Right ventricle myocardium inferior (tissue), 1 donor: Measurements from ENCODE around the gene ANKRD9. TPM values are rescaled to one million over a fixed set of nuclear protein-coding genes. Genes with fewer than 3 reads are reported as not detected.

Source experiments
- ATAC-seq: fragments of 200-7000 bp; cut with Tn5 transposase; one replicate; pipeline ENCODE4 v1.9.1; 2020; ENCODE audit warnings: mild to moderate bottlenecking, moderate library complexity
- DNase-seq: peaks from one replicate; pipeline ENCODE4 v3.0.0; 2021; ENCODE audit errors: missing footprints
- intact Hi-C: fragments of 100-400 bp; cut with DNase I; formaldehyde crosslinking; loops from one replicate; pipeline ENCODE4 v1.11.0; 2022
- total RNA-seq: library from RNA; stranded (reverse); fragmentation: NEBNext Ultra II Directional; extraction: Animal tissue kit (Norgen Biotek cat#: 25700); gene quantifications from one replicate; pipeline ENCODE4 v1.2.1, GENCODE V29; 2021
- donor health status: DM: no; HTN: yes; CAD: no; lungs with severe emphysema.

Gene ANKRD9
- total RNA-seq, 1 donor from 2014 or later, result 148 TPM

GRCh38 chr14:102491786-102492530 lies 17.6 kb downstream of the ANKRD9 start:
- intact Hi-C loops, result no loop called here
- no peak for ATAC-seq
- DNase-seq, result no peak

- no peak for DNase-seq
- no peak for ATAC-seq
- intact Hi-C loops, result no loop called here
Measured at GRCh38 chr14:102491366-102491765, 18.2 kb downstream of the ANKRD9 start.

- ATAC-seq (no peak), DNase-seq (no peak)
- intact Hi-C loops, result no loop called here
Measured at GRCh38 chr14:102490456-102490855, 19.1 kb downstream of the ANKRD9 start.

- ATAC-seq (peak; percentile 51), DNase-seq (no peak)
- intact Hi-C loops, result no loop called here
Measured at GRCh38 chr14:102487204-102487577, 22.4 kb downstream of the ANKRD9 start.

GRCh38 chr14:102486513-102487203 lies 22.9 kb downstream of the ANKRD9 start:
- peak; percentile 36 for ATAC-seq
- no peak for DNase-seq
- intact Hi-C loops, result no loop called here

- intact Hi-C loops, result no loop called here
- no peak for DNase-seq
- ATAC-seq, result no peak
Measured at GRCh38 chr14:102485693-102486512, 23.7 kb downstream of the ANKRD9 start.

GRCh38 chr14:102484316-102484715 lies 25.3 kb downstream of the ANKRD9 start:
- intact Hi-C loops, result no loop called here
- no peak for DNase-seq
- ATAC-seq, result no peak

- intact Hi-C loops, result no loop called here
- ATAC-seq (no peak), DNase-seq (no peak)
Measured at GRCh38 chr14:102481791-102482238, 27.8 kb downstream of the ANKRD9 start.

GRCh38 chr14:102481371-102481770 lies 28.2 kb downstream of the ANKRD9 start:
- no peak for ATAC-seq
- no peak for DNase-seq
- intact Hi-C loops, result no loop called here

- peak; percentile 78 for DNase-seq
- ATAC-seq, result no peak
- intact Hi-C loops, result no loop called here
Measured at GRCh38 chr14:102479777-102480176, 29.8 kb downstream of the ANKRD9 start.

- intact Hi-C loops, result no loop called here
- ATAC-seq, result no peak
- DNase-seq, result no peak
Measured at GRCh38 chr14:102479107-102479506, 30.5 kb downstream of the ANKRD9 start.

- ATAC-seq, result peak; percentile 92
- intact Hi-C loops, result no loop called here
- peak; percentile 92 for DNase-seq
Measured at GRCh38 chr14:102474934-102475333, 34.6 kb downstream of the ANKRD9 start.

GRCh38 chr14:102473559-102473958 lies 36.0 kb downstream of the ANKRD9 start:
- no peak for DNase-seq
- intact Hi-C loops, result no loop called here
- no peak for ATAC-seq

- DNase-seq (no peak), ATAC-seq (no peak)
- intact Hi-C loops, result no loop called here
Measured at GRCh38 chr14:102472791-102473150, 36.8 kb downstream of the ANKRD9 start.

- ATAC-seq (no peak), DNase-seq (no peak)
- intact Hi-C loops, result no loop called here
Measured at GRCh38 chr14:102471921-102472790, 37.4 kb downstream of the ANKRD9 start.

- ATAC-seq, result no peak
- intact Hi-C loops, result no loop called here
- no peak for DNase-seq
Measured at GRCh38 chr14:102469261-102469660, 40.3 kb downstream of the ANKRD9 start.

GRCh38 chr14:102464846-102465341 lies 44.7 kb downstream of the ANKRD9 start:
- ATAC-seq (no peak), DNase-seq (no peak)
- intact Hi-C loops, result no loop called here

GRCh38 chr14:102464006-102464405 lies 45.6 kb downstream of the ANKRD9 start:
- intact Hi-C loops, result no loop called here
- ATAC-seq, result no peak
- no peak for DNase-seq

GRCh38 chr14:102462391-102462790 lies 47.2 kb downstream of the ANKRD9 start:
- intact Hi-C loops, result no loop called here
- peak; percentile 40 for ATAC-seq
- DNase-seq, result no peak
